NCI-H345 (cell line): Measurements from ENCODE around the gene LIPT1.
"Not testable (repeated sequence)": the region's sequence is repeated elsewhere in the genome, so short reads cannot be mapped to it uniquely, and the experiment has no call there.

Source experiments
- DNase-seq: peaks from one replicate; lab custom pipeline; 2025; lab: John Stamatoyannopoulos, UW

The LIPT1 gene

GRCh38 chr2:99154643-99155536 is at the start of gene LIPT1, which contains the start of gene TSGA10:
Gene LIPT1 (plus strand): TSS chr2:99154967. CDS start chr2:99161958, 6,991 bp downstream.
Gene TSGA10 (minus strand): TSS chr2:99154942. CDS start chr2:99109439, 45,503 bp downstream.
- peak; percentile 95 for DNase-seq

GRCh38 chr2:99106913-99107312 is 47.9 kb upstream of the LIPT1 start:
- DNase-seq: no peak

DNA sequence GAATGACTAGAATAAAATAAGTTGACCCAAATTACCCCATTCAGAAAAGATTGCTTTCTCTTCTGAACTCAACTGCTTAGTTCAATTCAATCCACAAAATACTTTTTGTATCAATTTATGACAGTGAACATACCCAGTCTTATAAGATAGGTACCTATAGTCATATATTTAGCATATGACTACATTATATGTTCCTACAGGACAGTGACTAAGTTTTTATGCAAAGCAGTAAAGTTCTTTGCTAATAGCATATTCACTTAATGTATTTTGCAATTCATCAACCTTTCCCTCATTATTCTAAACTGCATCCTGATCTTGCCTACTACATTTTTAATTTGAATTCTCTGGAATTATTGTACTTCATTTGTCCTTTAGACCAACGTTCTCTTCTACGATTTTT is 43.5 kb upstream of the LIPT1 start:
- no peak for DNase-seq

DNA sequence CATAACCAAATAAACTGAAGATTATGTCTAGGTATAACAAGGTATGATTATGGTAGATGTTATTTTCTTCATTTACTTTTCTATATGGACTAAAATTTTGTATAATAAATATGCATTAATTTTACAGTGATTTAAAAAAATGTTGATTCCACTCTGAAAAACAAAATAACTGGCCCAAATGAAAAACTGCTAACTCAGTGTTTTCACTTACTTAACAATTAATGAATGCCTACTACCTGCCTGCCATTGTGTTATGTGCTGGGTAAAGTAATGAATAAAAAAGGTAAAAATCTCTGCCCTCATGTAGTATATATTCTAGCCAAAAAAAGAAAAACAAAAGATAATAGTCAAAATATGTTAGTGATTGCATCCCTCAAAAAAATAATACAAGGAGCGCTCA is 42.8 kb upstream of the LIPT1 start:
- no peak for DNase-seq

DNA sequence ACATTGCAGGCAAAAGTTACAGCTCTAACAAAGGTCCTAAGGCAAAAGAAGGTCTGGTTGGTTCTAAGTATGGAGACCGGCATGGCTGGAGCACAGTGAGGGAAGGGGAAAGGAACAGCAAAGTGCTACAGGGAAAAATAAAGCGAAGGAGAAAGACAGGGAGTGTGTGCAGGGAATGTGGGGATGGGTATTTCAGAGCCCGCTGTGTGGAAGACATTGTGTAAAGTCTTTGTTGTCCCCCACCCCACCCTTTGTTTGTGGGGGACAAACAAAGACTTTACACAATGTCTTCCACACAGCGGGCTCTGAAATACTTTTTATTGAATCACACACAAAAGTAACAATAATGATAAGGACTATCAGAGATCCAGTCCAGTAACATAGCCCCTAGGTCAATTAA is 42.1 kb upstream of the LIPT1 start:
- no peak for DNase-seq

DNA sequence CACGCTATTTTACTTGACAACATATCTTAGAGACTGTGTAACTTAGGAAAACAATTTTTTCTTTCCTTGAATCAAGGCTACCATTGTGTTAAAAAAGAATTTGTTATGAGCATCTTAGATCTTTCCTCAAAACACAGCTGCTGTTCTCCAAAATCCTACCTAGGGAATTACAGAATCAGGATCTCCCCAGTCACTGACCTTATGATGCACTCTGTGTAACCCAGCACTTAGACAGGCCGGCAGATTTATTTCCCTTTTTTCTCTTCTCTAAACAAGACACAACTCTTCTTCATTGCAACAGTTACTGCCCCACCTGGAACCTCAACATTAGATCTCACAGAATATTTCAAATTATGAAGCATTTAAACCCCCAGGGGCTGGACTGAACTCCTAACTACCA is 26.8 kb upstream of the LIPT1 start:
- no peak for DNase-seq

DNA sequence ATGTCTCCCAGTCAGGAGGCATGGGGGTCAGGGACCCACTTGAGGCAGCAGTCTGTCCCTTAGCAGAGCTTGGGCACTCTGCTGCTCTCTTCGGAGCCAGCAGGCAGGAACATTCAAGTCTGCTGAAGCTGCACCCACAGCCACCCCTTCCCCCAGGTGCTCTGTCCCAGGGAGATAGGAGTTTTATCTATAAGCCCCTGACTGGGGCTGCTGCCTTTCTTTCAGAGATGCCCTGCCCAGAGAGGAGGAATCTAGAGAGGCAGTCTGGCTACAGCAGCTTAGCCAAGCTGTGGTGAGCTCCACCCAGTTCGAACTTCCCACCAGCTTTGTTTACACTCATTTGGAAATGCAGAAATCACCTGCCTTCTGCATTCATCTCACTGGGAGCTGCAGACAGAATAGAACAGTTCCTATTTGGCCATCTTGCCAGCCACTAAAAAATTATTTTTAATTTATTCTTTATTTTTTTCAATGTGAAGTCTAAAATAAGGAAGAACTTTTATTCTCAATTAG is 19.7 kb upstream of the LIPT1 start:
- DNase-seq: not testable (repeated sequence)

DNA sequence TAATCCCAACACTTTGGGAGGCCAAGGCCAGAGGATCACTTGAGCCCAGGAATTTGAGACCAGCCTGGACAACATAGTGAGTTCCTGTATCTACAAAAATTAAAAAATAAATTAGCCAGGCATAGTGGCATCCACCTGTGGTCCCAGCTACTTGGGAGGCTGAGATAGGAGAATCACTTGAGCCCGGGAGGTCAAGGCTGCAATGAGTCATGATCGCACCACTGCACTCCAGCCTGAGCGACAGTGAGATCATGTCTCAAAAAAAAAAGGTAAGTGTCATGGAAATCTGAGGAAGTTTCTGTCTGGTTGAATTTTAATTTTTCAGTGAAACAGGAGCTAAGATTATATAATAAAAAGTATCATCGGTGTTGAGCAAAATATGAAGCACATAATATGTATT is 15.8 kb upstream of the LIPT1 start:
- DNase-seq: no peak

DNA sequence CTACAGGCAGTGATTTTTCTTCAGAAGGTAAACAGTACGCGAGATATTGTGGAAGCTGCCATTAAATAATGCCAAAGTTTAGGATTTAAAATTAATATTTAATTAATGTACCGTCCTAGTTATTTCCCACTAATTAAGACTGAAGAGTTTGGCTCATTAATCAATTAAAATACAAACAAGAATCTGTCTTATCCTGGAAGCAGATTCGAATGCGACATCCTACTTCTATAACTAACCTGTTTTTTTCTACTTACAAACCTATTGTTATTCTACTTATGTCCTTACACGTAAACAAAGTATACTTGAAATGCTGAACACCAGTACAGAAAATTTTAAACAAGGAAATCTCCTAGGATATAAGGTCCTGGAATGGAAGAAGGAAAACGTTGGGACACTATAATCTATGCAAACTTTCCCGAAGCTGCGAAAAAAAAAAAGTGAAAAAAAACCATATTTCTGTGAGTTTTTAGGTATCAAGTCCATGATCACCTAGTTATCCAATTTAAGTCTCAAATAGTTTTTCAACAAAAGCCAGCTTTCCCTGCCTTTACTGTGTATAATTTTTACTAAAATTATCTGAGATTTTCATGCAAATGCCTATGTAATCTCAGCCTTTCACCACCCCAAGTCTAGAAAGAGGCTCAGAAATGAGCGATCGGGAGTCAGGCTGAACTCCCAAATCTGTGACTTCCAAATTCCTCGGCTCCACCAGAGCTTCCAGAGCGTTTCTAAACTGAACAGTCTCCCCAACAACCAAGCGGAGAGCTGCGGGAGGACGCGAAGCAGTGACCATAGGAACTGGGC is 14.5 kb upstream of the LIPT1 start:
- no peak for DNase-seq

- no peak for DNase-seq
Measured at GRCh38 chr2:99140860-99141109, 14.0 kb upstream of the LIPT1 start.

DNA sequence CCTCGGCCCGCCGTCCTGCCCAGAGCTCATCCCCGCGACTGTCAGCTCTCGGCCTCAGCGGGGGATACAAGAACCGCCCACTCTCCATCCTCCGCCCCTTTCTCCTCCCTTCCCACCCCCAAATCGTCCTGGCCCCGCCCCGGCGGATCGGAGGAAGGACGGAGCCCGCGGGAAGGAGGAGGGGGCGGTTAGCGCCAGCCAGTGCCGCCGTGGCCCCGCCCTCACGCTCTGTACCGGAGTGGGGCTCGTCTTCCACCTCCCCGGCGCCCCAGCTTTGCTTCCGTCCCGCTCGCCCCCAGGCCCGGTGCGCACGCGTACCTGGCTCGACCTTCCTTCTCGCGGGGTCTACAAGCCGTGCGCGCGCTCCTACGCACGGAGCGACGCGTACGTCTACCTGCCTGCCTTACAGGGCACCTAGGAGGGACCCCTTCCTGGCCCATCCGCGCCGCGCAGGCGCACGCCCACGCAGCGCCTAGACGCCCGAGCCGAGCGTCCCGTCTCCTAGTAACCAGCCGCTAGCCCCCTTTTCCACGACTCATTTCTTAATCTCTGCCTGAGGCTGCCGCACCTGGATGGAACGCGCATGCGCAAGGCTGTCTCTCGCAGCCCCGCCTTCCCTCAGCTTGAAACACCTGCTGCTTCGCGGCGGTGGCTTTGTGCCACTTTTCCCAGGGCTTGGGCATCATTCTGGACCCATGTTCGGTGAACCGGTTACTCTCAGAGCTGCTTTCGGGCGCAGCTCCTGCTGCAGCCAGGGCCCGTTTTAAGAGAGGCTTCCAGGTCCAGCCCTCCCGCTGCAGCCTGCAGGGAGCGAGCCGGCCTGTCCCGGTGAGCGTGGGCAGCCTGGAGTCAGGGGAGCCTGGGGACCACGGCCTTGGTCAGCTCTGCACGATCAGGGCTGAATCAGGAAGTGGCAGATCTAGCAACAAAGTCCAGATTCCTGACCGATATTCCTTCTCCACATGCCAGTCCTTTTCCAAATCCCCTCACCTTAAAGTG is 13.4 kb upstream of the LIPT1 start, which contains the start of gene C2orf15:
Gene C2orf15, plus strand, starts transcription at position 598 of the 999 bp plus-strand sequence. CDS start 8,852 bp downstream, outside the sequence.
- peak; percentile 99 for DNase-seq

DNA sequence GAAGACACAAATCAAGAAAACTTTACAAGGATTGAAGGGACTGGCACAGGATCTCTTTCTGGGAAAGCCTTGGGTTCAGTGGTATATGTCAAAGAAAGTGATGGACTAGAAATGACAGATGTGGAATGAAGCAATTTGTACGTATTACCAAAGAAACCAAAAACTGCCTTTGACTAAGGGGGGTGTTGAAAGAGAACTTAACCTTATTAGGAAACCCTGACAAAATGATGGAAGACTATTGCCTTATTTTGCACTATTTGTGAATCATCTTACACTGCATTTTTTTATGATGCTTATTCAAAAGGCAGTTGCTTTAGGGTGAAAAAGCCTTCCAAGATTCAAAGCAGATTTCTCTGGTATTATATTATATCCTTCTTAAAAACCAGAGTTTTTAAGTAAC is 4.1 kb upstream of the LIPT1 start:
- no peak for DNase-seq

DNA sequence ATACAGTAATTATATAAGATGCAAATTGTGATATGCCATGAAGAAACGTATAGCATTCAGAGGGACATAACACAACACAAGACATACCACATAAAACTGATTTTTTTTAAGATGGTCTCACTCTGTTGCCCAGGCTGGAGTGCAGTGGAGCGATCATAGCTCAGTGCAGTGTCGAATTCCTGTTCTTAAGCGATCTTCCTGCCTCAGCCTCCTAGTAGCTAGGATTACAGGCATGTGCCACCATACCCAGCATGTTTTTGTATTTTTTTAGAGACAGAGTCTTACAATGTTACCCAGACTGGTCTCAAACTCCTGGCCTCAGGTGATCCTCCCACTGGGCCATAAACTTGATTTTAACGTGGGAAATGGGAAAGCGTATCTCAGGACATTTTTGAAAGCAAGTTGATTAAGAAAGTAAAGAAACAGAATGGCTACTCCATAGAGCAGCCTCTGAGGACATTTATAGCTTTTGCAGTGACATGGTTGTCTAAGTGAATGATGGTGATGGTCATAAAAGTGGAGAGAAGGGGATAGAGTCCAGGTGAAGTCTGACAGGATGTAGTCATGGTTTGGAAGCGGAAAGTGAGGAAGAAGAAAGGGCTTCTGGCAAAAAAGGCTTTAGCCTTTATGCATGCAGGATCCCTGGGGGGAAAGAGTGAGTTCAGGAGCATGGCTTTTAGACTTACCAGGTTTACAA is 2.4 kb upstream of the LIPT1 start:
- DNase-seq: no peak

GRCh38 chr2:99153921-99154604 is 704 bp upstream of the LIPT1 start:
- DNase-seq: no peak

DNA sequence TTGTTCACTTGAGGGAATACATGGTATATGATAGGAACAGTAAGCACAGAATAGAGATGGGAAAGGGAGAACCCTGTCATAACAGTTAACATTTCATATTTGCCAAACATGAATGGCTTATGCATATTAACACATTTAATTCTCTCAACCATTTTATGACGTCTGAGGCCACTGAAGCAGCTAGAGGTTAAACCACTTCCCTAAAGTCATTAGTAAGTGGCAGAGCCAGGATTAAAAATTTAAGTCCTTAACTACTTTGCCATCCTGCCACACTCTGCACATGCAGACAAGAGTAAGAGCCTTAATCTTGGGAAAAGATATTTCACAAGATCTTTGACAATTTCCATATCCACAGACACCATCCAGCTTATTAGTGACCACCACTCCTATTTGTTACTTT is 2.1 kb downstream of the LIPT1 start:
- no peak for DNase-seq

DNA sequence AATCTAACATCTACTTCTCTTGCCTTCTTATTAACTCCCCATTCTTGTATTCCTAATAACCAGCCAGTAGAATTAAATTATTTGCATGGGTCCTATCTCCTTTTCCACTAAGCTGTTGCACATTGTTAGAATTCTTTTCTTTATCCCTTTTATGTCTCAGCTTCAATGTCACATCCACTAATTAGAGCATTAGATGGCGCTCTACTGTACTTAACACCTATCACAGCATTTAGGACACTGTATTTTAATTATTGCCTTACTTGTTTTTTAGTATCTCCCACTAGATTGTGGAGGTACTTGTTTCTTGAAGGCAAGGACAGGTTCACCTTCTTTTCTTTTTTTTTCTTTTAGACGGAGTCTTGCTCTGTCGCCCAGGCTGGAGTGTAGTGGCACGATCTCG is 3.8 kb downstream of the LIPT1 start:
- no peak for DNase-seq

DNA sequence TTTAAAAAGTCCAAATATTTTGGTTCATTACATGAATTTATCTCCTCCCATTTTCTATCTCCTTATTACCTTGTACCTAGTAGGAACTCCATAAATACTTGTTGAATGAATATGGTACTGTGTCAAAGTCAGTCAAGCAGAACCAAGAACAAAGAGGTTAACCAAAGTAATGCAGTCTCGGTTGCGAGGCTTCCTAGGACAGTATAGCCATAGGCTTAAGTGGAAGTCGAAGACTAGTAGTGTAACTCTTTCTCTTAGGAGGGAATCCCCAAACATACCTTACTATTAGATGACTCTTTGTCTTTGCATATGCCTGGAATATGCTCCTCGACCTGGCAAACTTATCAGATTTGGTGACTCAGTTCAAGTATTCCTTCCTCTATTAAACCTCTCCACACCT is 4.8 kb downstream of the LIPT1 start:
- no peak for DNase-seq

DNA sequence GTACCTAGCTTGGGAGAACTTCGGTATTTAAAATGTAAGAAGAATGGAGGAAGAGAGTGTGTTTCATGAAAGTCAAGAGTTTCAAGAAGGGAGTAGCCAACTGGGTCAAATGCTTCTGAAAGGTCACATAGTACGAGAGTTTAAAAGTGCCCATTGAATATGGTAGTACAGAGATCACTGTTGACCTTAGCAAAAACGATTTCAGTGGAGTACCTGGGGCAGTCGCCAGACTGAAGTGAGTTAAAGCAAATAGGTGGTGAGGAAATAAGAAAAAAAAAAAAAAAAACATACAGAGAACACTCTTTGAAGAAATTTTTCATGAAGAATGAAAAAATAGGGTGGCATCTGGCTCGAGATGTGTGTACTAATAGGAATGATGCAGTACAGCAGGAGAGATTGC is 11.5 kb downstream of the LIPT1 start:
- DNase-seq: no peak

DNA sequence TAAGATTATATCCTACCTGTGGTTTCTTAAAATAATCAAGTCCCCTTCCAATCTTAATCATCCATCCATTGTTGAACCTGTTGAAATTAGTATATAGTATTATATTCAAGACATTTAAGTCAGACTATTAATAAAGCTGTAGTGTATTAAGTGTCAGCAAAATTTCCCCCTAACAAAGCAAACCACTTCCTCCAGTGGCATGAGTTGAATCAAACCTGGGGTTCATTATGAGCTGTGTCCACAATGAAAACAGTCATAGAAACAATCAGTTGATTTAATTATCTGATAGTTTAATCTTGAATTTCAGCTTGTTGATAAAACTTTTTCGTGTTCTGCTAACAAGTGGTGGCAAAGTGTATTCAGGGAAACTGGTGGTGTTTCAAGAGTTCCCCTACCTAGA is 14.8 kb downstream of the LIPT1 start:
- DNase-seq: no peak

DNA sequence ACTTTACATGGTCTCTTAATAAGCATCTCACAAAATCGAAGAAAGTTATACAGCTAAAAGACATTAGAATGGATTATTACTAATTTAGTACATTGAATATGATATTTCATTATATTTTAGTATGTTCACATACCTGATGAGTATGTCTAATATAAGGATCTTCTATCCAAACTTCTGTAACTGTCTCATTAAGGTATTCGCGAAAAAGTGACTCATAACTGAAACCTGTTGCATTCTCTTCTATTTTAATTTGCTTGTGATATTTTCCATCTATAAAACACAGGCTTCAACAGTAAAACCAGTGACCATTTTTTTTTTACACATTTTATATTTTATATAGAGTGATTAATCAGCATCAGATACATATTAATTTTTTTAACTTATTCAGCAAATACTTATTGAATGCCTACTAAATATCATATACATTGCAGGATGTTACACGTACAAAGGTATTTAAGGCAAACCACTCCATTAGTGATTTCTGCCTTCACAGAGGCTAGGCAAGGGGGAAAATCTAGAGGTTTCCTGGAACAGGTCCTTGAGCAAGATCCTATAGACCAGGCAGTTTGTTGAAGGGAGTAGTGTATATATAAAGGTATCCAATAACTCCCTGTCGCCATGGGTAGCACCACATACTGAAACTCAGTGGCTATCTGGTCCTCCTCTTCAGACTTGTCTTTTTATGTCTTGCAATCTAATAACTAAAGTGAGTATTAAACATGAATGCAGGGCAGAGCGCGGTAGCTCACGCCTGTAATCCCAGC is 16.8 kb downstream of the LIPT1 start:
- DNase-seq: no peak
